ENCODE measurements around the gene RSAD1. TPM values are rescaled to one million over a fixed set of nuclear protein-coding genes. Genes with fewer than 3 reads are reported as not detected.
A peak's percentile ranks its signal among the peaks of the same experiment; 100 is the strongest.

Gene RSAD1
- total RNA-seq, 1 donor from 2014 or later, result 55.9 TPM

GRCh38 chr17:50531428-50532025 lies 52.9 kb downstream of the RSAD1 start:
- DNase-seq (no peak), ATAC-seq (no peak)
- intact Hi-C loops (cut with micrococcal nuclease), result no loop called here

DNA sequence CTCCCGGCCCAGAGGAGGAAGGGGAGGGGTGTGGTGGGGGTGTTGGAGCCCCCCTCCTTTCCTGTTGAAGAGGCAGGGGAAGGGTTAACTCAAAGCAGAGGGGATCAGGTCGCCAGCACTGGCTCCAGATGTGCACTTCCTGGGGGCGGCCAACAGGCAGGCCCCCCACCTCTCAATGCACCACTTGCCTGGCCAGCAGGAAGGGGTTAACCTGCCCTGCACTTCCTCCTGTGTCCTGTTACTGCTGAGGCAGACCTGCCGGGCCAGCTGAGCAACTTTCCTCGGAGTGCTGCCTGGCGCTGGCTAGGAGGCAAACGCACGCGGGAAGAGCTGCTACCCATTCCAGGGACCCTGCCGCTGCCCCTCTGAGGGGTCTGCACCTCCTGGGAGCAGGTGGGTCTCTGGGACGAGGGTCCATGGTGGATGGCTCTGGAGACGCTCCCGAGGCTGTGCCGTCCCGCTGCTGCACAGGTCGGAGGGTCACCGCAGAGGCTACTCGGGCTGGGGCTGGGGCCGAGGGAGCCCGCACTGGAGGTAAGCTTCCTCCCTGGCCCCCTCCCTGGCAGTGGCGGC lies 53.9 kb downstream of the RSAD1 start, which contains the start of gene EPN3:
Gene EPN3, plus strand, starts transcription at position 284 of the 573 bp plus-strand sequence. CDS start 3,822 bp downstream, outside the sequence.
- no peak for DNase-seq
- intact Hi-C loops (cut with micrococcal nuclease), result no loop called here
- ATAC-seq, result peak; percentile 43

- DNase-seq, result no peak
- intact Hi-C loops (cut with micrococcal nuclease), result no loop called here
- ATAC-seq, result peak; percentile 36
Observed at GRCh38 chr17:50533185-50533584, 54.5 kb downstream of the RSAD1 start.

DNA sequence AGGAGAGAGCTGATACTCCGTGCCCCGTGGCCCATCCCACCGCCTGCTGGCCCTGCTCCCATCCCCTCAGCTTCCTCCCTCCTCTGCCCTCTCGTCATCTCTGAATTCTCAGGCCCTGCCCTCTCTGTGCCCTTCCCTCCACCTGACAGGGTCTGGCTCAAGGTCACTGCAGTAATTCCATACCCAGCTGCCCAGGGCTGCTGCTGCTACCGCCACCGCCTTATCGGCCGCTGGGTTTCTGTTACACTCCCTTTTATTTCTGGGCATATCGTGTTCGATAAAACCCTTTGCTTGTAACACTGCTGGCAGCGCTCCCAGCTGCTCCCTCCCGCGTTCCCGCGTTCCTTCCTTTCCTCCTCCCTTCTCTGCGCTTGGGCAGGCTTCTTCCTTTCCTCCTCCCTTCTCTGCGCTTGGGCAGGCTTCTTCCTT lies 55.1 kb downstream of the RSAD1 start:
- intact Hi-C loops (cut with micrococcal nuclease), result no loop called here
- DNase-seq (peak; percentile 91), ATAC-seq (peak; percentile 88)

DNA sequence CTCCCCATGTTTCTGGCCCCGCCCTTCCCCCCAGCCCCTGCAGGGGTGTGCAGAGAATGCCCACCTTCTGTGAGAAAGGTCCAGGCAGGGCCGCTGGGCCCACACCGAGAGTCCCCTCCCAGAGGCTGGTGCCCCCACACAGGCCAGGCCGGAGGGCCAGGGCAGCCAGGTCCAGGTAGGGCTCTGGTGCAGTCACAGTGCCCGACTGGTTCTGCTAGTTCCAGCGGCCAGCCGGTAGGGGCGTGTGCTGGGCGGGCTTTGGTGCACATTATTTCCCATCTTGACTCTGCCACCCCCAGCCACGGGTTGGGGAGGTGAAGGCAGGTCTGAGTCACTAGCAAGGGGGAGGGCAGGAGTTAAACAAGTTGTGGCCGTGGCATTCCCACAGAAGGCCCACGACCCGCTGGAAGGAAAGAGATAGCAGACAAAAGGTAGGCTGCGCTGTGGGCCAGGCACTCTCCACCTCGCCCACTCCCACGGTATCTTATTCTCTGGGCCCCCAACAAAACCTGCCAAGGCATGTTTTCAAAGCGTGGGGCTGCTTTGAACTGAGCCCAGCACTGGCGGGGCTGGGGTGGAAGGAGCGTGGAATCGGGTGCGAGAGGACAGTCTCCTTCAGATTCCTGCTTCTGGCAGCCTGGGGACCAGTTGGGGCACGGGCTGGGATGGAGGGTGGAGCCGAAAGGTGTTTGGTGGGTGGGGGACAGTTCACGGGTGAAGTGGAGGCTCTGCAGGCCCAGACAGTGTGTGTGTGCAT lies 55.7 kb downstream of the RSAD1 start:
- peak; percentile 59 for DNase-seq
- intact Hi-C loops (cut with micrococcal nuclease), result no loop called here

GRCh38 chr17:50534979-50535326 lies 56.3 kb downstream of the RSAD1 start:
- ATAC-seq, result no peak
- no peak for DNase-seq
- intact Hi-C loops (cut with micrococcal nuclease), result no loop called here

More for the DNA sequence above, 55.7 kb downstream of the RSAD1 start:
- ATAC-seq, result peak; percentile 64

DNA sequence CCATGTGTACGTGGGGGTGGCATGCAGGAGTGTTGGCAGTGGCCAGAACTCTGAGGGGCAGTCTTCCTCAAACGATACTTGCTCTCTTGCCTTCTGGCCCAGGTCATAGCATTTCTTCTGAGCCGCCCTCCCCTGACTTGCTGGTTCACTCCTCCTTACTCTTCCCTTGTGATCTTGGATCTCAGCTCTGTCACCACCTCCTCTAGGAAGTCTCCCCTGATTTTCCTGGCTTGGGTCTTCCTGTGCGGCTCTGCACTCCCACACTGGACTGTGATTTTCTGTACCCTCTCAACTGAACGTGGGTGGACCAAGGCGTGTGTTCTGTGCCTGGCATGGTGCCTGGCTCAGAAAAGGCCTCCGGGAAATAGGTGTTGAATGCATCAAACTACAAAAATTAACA lies 56.7 kb downstream of the RSAD1 start:
- intact Hi-C loops (cut with micrococcal nuclease), result no loop called here
- no peak for ATAC-seq

More for the DNA sequence above, 56.7 kb downstream of the RSAD1 start:
- no peak for DNase-seq

Other genes with a start within 250 kb of the RSAD1 start
- gene TMEM92, start 204.4 kb upstream of the RSAD1 start, total RNA-seq, result not detected
- gene XYLT2, start 132.7 kb upstream of the RSAD1 start, total RNA-seq, result 18.0 TPM
- 79.3 TPM for gene MRPL27, start 105.7 kb upstream of the RSAD1 start, total RNA-seq
- 0.35 TPM for gene EME1, start 105.6 kb upstream of the RSAD1 start, total RNA-seq
- 22.8 TPM for gene LRRC59, start 81.3 kb upstream of the RSAD1 start, total RNA-seq
- 22.5 TPM for gene ACSF2, start 52.6 kb upstream of the RSAD1 start, total RNA-seq
- gene CHAD, start 10.0 kb upstream of the RSAD1 start, total RNA-seq, result 0.32 TPM
- 0.55 TPM for gene MYCBPAP, start 29.6 kb downstream of the RSAD1 start, total RNA-seq
- 33.4 TPM for gene EPN3, start 53.9 kb downstream of the RSAD1 start, total RNA-seq
- gene SPATA20, start 68.3 kb downstream of the RSAD1 start, total RNA-seq, result 68.7 TPM
- gene CACNA1G, start 81.9 kb downstream of the RSAD1 start, total RNA-seq, result 0.25 TPM
- gene ABCC3, start 156.0 kb downstream of the RSAD1 start, total RNA-seq, result 0.37 TPM
- 54.4 TPM for gene ANKRD40, start 229.1 kb downstream of the RSAD1 start, total RNA-seq
- 53.3 TPM for gene LUC7L3, start 240.7 kb downstream of the RSAD1 start, total RNA-seq

All from left ventricle myocardium superior (tissue), 1 donor.